ENCODE data around the gene GRIN2A. TPM values are rescaled to one million over a fixed set of nuclear protein-coding genes. Genes with fewer than 3 reads are reported as not detected.

GRIN2A gene
- total RNA-seq, 2 donors from 2014 or later, result 0.26 to 21.4 TPM

DNA sequence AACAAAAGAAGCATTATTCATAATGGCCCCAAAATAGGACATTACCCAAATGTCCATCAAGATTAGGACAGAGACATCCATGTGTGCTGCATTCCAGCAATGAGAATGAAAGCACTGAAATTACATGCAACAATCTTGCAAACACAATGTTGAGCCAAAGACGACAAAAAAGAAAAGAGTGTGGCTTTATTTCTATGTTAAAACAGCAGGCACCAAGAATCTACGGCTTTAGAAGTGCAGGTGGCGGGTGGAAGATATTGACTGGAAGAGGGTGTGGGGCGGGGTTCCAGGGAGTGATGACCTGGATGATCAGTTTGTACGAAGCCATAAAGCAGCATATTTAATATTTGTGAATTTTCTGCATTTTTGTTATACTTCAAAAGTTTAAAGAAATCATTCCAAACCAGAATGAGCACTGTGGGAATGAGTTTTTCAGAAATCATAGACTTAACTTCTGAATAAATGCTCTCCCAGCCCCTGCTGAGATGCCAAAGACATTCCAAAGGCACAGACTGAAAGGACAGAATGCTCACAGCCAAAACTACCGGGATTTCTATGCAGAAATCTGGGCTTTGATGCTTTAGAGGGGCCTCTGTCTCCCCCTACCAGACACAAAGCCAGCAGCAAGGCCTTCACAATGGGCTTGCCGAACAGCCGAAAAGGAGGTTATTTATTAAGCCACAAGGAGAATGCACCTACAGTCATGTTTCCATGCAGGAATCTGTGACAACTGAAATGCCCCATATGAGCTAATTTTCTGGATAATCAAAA lies 361.6 kb downstream of the GRIN2A start:
- DNase-seq, result no peak
- 43 to 53% methylated on average over 8 of the region's 8 CpGs for WGBS, 2 donors

DNA sequence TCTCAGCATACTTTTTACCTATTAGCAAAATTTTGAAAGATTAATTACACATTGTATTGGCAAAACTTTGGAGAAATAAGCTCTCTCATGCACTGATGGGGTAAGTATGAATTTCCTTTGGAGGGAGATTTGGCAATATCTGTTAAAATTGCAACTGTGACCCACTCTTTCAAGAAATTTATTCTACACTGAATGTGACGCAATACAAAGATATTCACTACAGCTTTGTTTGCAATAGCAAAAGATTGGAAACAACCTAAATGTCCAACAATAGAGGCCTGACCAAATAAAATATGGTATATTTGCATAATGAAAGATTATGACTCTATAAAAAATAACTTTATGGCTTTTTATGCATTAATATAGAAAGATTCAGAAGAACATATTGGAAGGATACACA lies 363.5 kb downstream of the GRIN2A start:
- Histone ChIP-seq H3K36me3 (replicated peaks in 1 of 2; ENCODE audit: insufficient read depth in 1 of 2, low read depth in 2 of 2) (no peaks in the 10 kb centered on the region), H3K9me3 (no peaks in the 10 kb centered on the region), H3K4me3 (no peak overlapping the region), H3K27ac (no peak overlapping the region), H3K27me3 (no peaks in the 10 kb centered on the region), H3K4me1 (no peaks in the 10 kb centered on the region)
- intact Hi-C loops (cut with DNase I), result no loop called here
- DNase-seq, result no peak
- no peak for ATAC-seq
- TF ChIP-seq, protein P1, sequence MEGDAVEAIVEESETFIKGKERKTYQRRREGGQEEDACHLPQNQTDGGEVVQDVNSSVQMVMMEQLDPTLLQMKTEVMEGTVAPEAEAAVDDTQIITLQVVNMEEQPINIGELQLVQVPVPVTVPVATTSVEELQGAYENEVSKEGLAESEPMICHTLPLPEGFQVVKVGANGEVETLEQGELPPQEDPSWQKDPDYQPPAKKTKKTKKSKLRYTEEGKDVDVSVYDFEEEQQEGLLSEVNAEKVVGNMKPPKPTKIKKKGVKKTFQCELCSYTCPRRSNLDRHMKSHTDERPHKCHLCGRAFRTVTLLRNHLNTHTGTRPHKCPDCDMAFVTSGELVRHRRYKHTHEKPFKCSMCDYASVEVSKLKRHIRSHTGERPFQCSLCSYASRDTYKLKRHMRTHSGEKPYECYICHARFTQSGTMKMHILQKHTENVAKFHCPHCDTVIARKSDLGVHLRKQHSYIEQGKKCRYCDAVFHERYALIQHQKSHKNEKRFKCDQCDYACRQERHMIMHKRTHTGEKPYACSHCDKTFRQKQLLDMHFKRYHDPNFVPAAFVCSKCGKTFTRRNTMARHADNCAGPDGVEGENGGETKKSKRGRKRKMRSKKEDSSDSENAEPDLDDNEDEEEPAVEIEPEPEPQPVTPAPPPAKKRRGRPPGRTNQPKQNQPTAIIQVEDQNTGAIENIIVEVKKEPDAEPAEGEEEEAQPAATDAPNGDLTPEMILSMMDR (IDR thresholded peaks at IDR 0.05), result no peak
- no peak for TF ChIP-seq POLR2A (IDR thresholded peaks at IDR 0.05)
- 91 to 92% methylated on average over 1 of the region's 1 CpG for WGBS, 2 donors

More for the DNA sequence above, 361.6 kb downstream of the GRIN2A start:
- Histone ChIP-seq H3K9me3 (no peaks in the 10 kb centered on the region), H3K36me3 (replicated peaks in 1 of 2; ENCODE audit: insufficient read depth in 1 of 2, low read depth in 2 of 2) (no peaks in the 10 kb centered on the region), H3K4me3 (no peak overlapping the region), H3K27me3 (no peaks in the 10 kb centered on the region), H3K27ac (no peak overlapping the region), H3K4me1 (no peaks in the 10 kb centered on the region)
- ATAC-seq, result no peak
- intact Hi-C loops (cut with DNase I), result no loop called here
- no peak for TF ChIP-seq POLR2A (IDR thresholded peaks at IDR 0.05)
- TF ChIP-seq, protein P1 (IDR thresholded peaks at IDR 0.05), result no peak

DNA sequence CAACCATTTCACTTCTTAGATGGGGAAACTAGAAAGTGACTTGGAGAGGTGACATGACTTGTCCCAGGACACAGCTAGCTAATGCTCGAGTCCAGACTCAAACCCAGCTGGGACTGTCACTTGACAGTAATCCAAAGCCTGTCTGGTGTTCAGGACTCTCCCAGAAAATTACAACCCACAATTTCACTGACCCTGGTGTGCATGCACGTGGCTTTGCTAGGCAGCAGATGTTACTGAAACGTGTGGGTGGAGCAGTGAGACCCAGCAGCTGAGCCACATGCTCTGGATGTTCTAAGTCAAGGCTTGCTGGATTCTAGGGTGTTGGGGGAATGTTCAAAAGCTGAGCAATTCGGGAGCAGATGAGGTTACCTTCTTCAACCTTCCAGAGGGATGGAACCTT lies 364.6 kb downstream of the GRIN2A start:
- no peak for DNase-seq
- 21 to 43% methylated on average over 4 of the region's 4 CpGs for WGBS, 2 donors
- H3K9me3 ChIP-seq, result no peaks in the 10 kb centered on the region
- no peaks in the 10 kb centered on the region for H3K36me3 ChIP-seq (replicated peaks in 1 of 2; ENCODE audit: insufficient read depth in 1 of 2, low read depth in 2 of 2)
- intact Hi-C loops (cut with DNase I), result no loop called here
- no peaks in the 10 kb centered on the region for H3K27me3 ChIP-seq
- no peak for ATAC-seq
- TF ChIP-seq POLR2A (IDR thresholded peaks at IDR 0.05), result no peak
- TF ChIP-seq, protein P1 (IDR thresholded peaks at IDR 0.05), result no peak
- no peaks in the 10 kb centered on the region for H3K4me1 ChIP-seq
- H3K27ac ChIP-seq, result no peak overlapping the region
- no peak overlapping the region for H3K4me3 ChIP-seq

DNA sequence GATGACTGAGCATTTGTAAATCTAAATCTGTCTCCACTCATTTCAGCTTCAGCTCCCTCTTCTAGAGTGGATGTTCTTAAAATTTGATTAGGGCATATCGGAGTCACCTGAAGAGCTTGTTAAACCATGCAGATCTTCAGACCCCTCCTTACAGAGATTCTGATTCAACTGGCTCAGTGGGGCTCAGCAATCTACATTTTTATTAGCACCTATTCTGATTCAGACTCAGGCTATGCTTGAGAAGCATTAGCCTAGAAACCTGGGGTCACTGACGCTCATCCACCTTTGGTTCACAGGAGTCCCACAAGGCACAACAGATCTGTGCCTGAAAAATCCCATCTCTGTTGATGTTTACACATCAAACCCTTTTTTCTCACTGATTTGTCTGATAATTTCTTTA lies 365.6 kb downstream of the GRIN2A start:
- no peak for TF ChIP-seq POLR2A (IDR thresholded peaks at IDR 0.05)
- TF ChIP-seq, protein P1 (IDR thresholded peaks at IDR 0.05), result no peak
- ATAC-seq (no peak), DNase-seq (no peak)
- intact Hi-C loops (cut with DNase I), result no loop called here
- Histone ChIP-seq H3K36me3 (replicated peaks in 1 of 2; ENCODE audit: insufficient read depth in 1 of 2, low read depth in 2 of 2) (no peaks in the 10 kb centered on the region), H3K4me1 (no peaks in the 10 kb centered on the region), H3K27ac (no peak overlapping the region), H3K9me3 (no peaks in the 10 kb centered on the region), H3K27me3 (no peaks in the 10 kb centered on the region), H3K4me3 (no peak overlapping the region)
- 50 to 68% methylated on average over 2 of the region's 2 CpGs for WGBS, 2 donors

DNA sequence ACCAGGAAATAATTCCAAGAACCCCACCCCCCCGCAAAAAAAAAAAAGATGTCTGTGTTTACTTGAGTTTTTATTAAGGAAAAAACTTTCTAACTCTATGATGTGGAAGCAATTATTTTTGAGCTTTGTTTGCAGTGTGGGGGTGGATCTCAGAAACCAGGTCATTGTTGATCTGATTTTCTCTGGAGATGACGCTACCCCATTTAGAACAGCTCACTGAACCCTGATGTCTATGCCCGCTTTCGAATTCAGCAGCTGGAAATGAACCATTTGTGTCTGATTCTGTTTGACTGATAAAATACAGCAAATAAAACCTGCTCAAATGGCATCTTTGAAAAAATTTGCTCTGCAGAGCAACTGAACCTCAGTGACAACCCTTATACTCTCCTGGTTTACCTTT lies 368.6 kb downstream of the GRIN2A start:
- intact Hi-C loops (cut with DNase I), result no loop called here
- TF ChIP-seq, protein P1 (IDR thresholded peaks at IDR 0.05), result no peak
- no peak for TF ChIP-seq POLR2A (IDR thresholded peaks at IDR 0.05)
- no peaks in the 10 kb centered on the region for H3K27me3 ChIP-seq
- no peaks in the 10 kb centered on the region for H3K36me3 ChIP-seq (replicated peaks in 1 of 2; ENCODE audit: insufficient read depth in 1 of 2, low read depth in 2 of 2)
- H3K27ac ChIP-seq, result no peak overlapping the region
- no peak for ATAC-seq
- no peak overlapping the region for H3K4me3 ChIP-seq
- H3K9me3 ChIP-seq, result no peaks in the 10 kb centered on the region
- WGBS, 2 donors, result 68 to 85% methylated on average over 4 of the region's 4 CpGs
- H3K4me1 ChIP-seq, result no peaks in the 10 kb centered on the region
- DNase-seq, result no peak

All from body of pancreas (tissue), 4 donors.